ENCODE results near the gene CHI3L2.
"Not testable (repeated sequence)": the region's sequence is repeated elsewhere in the genome, so short reads cannot be mapped to it uniquely, and the experiment has no call there.

Gene CHI3L2

DNA sequence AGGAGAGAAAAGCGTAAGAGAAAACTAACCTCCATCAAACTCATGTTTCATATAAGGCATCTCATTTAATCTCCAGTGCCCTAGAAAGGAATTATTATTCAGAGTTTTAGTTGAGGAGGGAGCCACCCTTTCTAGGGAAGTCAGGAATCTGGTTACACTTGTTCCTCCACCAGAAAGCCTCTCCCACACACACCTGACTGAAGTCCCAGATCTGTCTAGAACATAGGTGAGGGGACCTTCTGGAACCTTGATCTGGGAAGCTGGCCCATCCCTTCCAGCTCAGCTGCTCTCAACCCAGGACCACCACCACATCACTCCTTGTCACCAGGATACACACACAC is 25.2 kb upstream of the CHI3L2 start:
- no peak for DNase-seq

GRCh38 chr1:111202707-111203623 is 24.5 kb upstream of the CHI3L2 start:
- no peak for DNase-seq

DNA sequence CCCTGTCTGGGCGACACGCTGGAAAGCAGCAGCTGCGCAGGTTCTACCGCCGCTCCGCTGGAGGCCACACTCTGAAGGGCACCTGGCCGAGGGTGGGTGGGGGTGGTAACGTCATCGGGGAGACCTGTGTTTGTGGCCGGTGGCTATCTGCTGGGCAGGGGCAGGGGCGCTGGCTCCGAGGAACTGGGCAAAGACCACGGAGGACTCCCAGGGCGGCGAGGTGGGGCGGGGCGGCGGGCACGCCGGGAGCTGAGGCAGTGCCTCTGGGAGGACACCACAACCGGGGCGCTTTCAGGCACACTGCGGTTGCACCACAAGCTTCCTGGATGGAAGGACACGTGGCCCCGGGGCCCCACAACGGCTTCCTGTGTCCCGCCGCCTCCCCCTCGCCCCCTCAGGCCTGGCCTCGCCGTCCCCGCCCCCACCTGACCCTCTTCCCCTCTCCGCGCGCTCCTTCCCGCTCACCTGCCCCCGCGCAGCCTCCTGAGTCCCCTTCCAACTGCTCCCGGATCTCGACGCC is 23.8 kb upstream of the CHI3L2 start:
- peak in 16 of 56 donors; percentile 10 to 50 (median 22) for DNase-seq

DNA sequence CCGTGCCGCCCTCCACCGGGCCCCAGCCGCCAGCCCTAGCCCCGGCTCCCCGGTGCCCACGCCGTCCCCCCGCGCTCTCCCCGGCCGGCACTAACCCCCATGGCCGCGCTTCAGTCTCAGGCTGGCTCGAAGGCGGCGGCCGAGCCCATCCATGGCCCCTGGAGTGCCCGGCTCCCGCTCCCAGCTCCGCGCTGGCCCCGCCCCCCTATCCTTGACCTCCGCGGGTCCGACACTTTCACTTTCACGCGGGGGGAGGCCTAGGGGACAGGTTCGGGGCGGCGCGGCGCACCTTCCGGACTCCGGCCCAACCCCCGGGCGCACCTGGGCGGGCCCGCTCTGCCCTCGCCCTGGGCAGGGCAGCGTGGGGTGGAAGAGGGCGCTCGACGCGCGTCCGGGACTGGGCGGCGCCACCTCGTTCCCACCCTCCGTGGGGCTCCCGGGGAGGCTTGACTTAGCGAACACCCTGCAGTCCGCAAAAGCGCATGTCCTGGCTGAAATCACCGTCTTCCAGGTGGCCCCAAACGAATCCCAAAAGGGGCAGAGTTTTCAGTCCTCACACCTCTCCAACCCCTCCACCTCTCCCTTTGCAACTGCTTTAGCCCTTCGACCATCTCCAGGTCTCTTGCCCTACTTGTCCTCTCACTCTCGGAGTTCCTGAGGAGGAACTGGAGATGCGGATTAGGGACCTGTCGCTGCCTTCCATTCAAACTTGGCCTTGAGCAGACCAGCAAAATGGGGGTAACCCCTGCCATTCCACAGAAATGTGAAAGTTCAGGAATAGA is 23.1 kb upstream of the CHI3L2 start:
- DNase-seq: peak in 1 of 56 donors; percentile 36

DNA sequence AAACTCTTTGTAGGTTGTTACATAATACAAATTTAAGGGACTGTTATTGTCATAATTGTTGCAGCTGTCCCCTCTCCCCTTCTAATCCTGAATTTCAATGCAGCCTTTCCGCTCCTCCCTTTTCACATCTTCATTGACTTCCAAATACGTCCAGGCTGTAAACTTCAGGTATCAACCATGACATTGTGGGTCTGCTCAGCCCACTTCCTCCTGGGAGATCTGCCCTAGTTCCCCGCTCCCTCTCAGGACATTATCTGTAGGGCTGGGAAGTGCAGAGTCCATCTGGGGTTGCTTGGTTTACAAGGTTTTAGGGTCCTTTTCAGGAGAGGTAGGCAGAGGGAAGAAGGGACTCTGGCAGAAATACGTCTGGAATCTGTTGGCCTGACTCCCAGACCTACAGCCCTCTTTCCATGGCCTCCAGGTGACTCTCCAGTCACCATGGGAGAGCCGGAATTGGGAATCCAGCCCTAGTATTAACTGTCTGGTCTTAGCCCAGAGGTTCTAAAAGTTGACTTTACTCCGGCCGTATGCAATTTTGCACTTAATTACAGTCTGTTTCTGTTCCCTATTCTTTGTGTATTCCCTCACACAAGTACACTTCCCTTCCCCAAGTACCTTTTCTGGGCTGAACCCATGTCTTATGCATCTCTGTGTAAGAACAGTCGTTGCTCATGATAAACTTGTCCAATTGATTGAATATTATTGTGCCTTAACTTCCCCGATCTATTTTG is 22.4 kb upstream of the CHI3L2 start:
- no peak for DNase-seq

DNA sequence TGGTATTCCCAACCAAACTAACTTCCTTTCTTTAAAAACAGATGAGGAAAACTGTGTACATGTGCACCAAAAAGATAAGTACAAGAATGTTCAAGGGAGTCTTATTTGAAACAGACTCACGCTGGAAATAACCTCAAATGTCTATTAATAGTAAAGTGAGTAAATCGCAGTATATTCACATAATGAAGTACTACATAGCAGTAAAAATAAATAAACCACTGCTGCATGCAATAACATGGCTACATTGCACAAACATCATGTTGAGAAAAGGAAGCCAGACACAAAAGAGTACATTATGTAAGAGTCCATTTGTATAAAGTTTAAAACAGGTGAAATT is 21.8 kb upstream of the CHI3L2 start:
- no peak for DNase-seq

- DNase-seq: no peak
Measured at GRCh38 chr1:111208921-111209320, 18.6 kb upstream of the CHI3L2 start.

- DNase-seq: no peak
Measured at GRCh38 chr1:111209622-111210021, 17.9 kb upstream of the CHI3L2 start.

- no peak for DNase-seq
Measured at GRCh38 chr1:111211921-111212320, 15.6 kb upstream of the CHI3L2 start.

DNA sequence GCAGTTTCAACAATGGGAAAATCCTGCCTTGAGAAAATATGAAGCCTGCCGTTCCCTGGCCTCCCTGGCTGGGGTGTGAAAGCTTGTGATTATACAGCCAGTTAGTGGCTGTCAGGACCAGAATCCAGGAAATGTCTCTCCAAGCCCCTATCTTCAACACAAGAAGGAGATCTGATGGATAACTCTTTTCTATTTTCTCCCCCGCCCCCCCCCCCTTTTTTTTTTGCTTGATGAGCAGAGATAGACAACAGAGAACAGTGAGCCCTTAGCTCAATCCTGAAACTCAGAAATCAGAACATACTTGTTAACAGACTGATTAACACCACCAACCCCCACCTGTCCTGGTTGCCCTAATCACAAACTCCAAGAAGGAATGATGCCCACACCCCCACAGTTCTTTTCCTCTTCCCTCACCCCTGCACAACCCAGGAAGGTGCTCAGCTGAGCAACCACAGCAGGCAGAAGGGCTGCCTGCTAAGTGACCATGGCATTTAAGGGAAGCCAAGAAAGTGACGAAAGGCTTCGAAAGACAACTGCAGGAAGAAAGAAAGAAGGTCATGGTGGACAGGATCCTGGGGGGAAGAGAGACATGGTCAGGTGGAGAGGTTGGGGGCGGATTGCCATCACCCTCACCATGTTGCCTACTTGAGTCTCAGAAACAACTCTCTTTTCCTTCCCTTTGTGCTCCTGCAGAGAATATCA is 14.7 kb upstream of the CHI3L2 start:
- DNase-seq: no peak

- DNase-seq: no peak
Measured at GRCh38 chr1:111213412-111213811, 14.1 kb upstream of the CHI3L2 start.

DNA sequence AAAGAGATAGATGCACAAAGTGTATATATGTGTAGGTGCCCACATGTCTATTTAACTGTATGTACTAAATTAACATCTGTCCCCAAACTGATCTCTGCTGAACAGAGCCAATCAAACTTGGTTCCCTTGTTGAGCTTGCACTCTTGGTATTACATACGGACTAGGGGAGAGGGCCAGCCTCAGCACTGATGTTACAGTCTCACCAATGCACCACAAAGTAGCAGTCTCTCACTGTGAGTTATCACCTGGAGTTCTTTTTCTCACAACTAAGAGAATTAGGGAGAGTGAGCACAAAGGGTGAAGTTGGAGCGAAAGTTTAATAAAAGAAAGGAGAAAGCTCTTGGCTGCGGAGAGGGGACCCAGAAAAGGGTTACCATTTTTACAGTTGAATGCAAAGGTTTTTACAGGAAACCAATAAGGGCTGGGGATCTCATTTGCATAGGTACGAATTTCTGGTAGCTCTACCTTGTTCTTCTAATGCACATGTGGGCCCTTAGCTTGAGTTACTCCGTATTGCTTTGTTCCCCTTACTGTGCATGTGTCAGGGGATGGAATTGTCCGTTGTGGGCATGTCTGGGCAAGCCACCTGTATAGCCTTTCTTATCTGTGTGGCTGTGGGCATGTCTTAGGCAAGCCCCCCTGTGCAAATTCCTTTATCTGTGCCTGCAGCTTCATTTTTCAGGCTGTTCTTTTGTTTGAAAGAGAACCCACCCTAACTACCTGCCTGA is 13.3 kb upstream of the CHI3L2 start:
- no peak for DNase-seq

DNA sequence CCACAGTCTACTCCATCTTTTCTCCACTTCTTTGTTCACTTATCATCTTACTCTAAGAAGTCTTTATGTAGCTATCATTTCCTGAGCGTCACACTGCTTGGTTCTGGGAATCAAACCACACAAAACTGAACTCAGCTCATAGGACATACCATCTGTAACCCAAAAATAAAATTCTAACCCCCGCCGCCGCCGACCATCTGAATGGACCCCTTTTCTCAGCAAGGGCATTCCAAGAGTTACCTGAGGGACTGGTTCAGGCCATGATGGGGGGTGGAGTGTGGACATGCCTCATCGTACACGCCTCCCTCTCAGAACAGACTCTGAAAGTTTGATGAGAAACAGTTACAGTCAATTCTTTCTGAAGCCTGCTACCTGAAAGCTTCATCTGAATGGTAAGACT is 12.6 kb upstream of the CHI3L2 start:
- DNase-seq: no peak

DNA sequence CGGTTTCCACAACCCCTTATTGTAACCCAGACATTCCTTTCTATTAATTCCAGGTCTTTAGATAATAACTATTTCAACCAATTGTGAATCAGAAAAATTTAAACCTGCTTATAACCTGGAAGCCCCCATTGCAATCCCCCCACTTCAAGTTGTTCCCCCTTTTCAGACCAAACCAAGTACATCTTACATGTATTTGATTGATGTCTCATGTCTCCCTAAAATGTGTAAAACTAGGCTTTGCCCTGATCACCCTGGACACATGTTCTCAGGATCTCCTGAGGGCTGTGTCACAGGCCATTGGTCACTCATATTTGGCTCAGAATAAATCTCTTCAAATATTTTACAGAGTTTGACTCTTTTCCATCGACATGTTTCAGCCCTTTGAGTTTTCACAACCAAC is 12.2 kb upstream of the CHI3L2 start:
- DNase-seq: not testable (repeated sequence)

GRCh38 chr1:111216751-111217150 is 10.8 kb upstream of the CHI3L2 start:
- DNase-seq: no peak

GRCh38 chr1:111217183-111217910 is 10.2 kb upstream of the CHI3L2 start:
- no peak for DNase-seq

DNA sequence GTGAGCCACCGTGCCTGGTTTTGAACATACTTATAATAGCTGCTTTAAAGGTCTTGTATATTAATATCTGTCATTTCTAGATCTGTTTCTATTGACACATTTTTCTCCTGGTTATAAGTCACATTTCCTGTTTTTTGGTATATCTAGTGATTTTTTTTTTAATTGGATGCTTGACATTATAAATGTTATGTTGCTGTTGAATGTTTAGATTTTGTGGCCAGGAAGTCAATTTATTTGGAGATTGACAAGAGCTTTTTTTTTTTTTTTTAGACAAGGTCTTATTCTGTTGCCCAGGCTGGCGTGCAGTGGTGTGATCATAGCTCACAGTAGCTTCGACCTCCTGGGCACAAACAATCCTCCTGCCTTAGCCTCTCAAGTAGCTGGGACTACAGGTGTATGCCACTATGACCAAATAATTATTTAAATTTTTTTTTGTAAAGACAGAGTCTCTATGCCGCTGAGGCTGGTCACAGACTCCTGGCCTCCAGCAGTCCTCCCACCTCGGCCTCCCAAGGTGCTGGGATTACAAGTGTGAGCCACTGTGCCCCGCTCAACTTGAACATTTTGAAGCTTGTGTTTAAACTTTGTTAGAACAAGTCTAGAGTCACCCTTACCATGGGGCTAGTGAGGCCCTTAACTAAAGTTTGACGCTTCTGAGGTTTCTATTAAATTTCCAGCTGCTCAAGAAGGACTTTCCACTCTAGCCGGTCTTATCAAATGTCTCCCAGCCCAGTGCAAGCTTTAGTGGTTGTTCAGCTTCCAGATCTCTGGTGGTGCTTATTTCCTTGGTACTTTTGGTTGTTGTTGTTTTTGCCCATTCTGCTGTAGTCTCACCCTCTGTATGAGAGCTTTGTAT is 8.6 kb upstream of the CHI3L2 start:
- DNase-seq: no peak

- peak in 4 of 56 donors; percentile 7 to 18 (median 10) for DNase-seq
Measured at GRCh38 chr1:111219557-111220286, 7.8 kb upstream of the CHI3L2 start.
